GM08714 (cell line): Measurements from ENCODE around the gene SIRT2.
"Not testable (repeated sequence)": the region's sequence is repeated elsewhere in the genome, so short reads cannot be mapped to it uniquely, and the experiment has no call there.

Experiments used
- H3K4me3 ChIP-seq: fragments of 200-500 bp; sonication (Bioruptor generic); 2 replicates; pipeline ENCODE4 v1.5.1; 2014; ENCODE audit warnings: mild to moderate bottlenecking, low read length, inconsistent platforms
- ZNF274 ChIP-seq: IDR thresholded peaks from 2 replicates; pipeline ENCODE4 v1.6.1; 2012; ENCODE audit warnings: mild to moderate bottlenecking, low read depth, low read length

The SIRT2 gene

DNA sequence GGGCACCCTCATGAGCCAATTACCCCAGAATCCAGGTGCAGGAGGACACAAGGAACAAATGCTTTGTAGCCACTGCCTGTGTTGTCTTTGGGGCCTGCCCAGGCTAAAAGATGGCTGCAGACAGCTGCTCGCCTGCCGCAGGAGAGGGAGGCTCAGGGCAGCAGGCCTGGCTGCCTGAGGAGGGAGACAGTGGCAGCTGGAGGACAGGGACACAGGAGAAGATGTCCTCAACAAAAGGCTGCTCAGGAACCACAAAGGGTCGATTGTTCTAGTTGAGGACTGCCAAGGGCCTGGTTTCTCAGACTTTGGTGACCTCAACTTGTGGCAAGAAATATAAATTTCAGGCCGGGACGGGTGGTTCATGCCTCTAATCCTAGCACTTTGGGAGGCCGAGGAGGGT lies 7.6 kb downstream of the SIRT2 start:
- H3K4me3 ChIP-seq: no peak overlapping the region

DNA sequence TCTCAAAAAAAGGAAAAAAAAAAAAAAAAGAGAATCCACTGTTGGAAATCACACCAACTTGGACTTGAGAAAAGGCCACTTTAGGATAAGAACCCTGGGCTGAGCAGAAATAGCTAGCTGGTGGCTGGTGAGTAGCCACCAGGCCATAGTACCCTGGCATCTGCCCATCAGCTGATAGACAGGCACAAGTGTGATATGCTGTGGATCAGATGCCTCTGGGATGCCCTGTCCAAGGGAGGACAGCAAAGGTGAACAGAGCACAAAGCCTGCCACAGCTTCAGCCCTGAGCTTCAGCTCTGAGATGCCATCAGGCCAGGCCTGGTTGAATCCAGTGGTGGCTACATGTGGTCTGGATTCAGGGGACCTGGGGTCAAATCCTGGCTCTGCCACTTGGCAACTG lies 8.7 kb downstream of the SIRT2 start:
- H3K4me3 ChIP-seq: no peak overlapping the region
- no peak for TF ChIP-seq ZNF274

More for the DNA sequence above, 7.6 kb downstream of the SIRT2 start:
- no peak for TF ChIP-seq ZNF274

DNA sequence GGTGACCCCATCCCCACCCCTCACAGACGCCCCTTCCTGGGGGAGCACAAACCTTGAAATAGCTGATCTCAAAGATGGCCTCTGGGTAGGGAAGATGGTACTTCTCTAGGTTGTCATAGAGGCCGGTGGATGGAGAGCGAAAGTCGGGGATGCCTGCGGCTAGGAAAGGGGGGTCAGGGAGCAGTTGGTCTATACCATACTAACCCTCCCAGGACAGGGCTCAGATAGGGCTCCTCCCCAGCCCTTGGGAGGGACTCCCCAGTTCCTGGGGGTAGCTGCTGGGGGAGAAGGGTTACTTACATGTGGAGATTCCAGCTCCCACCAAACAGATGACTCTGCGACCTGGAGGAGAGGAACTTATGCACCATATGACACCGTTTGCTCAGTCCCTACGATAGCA lies 9.6 kb downstream of the SIRT2 start:
- no peak overlapping the region for H3K4me3 ChIP-seq
- no peak for TF ChIP-seq ZNF274

DNA sequence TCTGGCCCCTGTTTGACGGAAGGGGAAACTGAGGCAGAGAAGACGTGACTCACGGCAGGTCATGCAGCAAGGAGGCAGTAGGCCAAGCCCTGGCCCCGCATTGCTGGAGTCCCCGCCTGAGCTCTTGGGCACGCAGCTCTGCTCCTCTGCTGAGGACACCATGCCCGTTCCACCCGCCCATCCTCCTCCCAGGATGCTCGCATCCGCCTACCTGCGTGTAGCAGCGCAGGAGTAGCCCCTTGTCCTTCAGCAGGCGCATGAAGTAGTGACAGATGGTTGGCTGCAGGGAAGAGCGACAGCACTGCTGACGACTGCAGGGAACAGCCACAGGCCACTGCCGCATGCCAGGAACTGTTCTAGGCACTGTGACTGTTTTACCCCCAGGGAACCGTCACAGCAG lies 10.5 kb downstream of the SIRT2 start:
- no peak overlapping the region for H3K4me3 ChIP-seq
- TF ChIP-seq ZNF274: no peak

DNA sequence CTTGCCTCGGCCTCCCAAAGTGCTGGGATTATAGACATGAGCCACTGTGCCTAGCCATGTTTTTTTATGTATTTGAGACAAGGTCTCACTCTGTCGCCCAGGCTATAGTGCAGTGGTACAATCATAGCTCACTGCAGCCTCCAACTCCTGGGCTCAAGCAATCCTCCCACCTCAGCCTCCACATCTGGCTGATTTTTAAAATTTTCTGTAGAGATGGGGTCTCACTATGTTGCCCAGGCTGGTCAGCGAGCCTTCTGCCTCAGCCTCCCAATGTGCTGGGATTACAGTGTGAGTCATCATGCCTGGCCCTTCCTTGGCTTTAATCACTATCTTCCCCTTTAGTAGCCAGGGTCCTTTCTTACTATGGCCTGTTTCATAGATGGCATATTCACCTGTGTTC lies 14.7 kb downstream of the SIRT2 start:
- not testable (repeated sequence) for H3K4me3 ChIP-seq

DNA sequence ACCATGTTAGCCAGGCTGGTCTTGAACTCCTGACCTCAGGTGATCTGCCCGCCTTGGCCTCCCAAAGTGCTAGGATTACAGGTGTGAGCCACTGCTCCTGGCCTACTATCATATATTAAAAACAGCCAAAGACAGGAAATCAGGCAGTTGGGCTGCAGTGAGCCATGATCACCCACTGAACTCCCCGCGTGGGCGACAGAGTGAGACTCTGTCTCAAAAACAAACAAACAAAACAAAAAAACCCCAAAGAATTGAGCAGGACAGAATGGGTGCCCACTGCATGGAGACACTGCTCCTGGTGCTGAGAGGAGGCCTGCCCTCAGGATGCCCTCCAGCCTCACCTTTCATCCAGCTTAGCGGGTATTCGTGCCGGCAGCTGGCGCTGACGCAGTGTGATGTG lies 16.1 kb downstream of the SIRT2 start:
- H3K4me3 ChIP-seq: no peak overlapping the region

DNA sequence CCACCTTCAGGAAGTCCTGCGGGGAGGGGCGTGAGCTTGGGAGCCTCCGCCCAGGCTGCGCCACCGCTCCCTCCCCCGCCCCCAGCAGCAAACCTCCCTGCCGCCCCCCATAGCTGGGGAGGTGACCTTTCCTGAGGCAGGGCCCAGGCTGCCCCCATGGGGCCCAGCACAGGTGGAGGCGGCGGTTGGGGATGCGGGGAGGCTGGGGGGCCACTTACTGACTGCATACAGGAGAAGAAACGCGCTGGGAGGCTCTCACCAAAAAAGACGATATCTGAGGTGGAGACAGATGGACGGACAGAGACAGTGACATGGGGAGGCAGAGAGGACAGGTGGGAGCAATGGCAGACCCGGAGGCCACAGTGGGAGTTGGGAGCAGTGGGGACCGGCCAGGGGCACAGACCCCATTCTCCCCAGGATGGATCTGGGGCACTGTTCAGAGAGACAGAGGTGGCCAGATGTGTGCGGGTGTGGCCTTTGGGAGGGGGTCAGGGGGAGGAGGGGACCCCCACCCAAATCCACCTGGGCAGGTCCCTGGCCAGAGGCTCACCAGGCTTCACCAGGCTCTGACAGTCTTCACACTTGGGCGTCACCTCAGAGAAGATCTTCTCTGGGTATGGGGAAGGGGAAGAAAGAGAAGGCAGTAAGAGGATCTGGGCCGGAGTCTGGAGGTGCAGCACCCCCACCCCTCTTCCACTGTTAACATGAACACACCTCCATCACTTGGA lies 18.4 kb downstream of the SIRT2 start:
- no peak for TF ChIP-seq ZNF274
- H3K4me3 ChIP-seq: no peak overlapping the region

More for the DNA sequence above, 16.1 kb downstream of the SIRT2 start:
- TF ChIP-seq ZNF274: no peak

DNA sequence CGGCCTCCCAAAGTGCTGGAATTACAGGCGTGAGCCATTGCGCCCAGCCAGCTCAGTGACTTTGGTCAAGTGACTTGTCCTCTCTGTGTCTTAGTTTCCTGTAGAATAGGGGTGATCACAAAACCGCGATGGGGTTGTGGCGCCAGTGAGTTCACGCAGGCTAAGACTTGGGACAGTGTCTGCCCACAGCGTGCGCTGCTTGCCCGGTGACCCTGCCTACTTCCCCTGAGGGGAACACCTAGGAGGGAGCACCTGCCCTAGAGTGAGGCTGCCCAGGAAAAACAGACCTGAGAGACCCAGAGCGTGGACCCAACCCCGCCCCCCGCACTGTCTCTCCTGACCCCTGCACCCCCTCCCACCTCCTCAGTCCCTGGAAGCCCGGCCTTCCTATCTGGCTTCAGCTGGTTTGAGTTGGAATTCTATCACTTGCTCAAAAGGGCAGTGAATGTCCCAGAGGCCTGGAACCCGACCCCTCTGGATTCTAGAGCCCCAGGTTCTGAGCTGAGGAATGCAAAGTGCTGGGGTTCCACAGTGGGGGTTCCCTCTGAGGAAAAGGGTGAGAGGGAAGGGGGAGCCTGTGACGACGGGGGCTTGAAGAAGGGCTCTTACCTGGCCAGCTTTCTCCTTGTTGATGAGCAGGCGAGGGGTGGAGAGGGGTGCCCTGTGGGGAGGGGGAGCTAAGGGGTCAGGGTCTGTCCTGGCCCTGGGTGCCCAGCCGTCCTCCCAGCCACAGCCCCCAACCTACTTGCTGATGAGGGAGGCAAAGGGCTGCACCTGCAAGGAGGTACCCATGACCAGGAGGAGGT lies 19.1 kb downstream of the SIRT2 start:
- no peak overlapping the region for H3K4me3 ChIP-seq
- TF ChIP-seq ZNF274: no peak

DNA sequence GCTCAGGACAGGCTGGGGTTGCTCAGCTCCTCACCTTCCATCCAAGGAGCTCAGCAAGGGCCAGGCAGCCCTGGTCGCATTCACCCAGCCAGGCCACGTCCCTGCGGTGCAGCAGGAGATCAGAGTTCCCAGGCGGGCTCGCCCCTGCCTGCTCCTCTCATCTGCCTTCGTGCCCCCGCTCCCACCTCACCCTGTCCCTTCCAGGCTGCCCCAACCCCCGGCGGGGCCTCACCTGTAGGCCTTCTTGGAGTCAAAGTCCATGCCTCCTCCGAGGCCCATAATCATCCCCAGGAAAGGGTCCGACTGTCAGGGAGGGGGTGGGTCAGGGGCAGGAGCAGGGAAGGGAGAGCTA lies 20.0 kb downstream of the SIRT2 start:
- no peak overlapping the region for H3K4me3 ChIP-seq
- no peak for TF ChIP-seq ZNF274

DNA sequence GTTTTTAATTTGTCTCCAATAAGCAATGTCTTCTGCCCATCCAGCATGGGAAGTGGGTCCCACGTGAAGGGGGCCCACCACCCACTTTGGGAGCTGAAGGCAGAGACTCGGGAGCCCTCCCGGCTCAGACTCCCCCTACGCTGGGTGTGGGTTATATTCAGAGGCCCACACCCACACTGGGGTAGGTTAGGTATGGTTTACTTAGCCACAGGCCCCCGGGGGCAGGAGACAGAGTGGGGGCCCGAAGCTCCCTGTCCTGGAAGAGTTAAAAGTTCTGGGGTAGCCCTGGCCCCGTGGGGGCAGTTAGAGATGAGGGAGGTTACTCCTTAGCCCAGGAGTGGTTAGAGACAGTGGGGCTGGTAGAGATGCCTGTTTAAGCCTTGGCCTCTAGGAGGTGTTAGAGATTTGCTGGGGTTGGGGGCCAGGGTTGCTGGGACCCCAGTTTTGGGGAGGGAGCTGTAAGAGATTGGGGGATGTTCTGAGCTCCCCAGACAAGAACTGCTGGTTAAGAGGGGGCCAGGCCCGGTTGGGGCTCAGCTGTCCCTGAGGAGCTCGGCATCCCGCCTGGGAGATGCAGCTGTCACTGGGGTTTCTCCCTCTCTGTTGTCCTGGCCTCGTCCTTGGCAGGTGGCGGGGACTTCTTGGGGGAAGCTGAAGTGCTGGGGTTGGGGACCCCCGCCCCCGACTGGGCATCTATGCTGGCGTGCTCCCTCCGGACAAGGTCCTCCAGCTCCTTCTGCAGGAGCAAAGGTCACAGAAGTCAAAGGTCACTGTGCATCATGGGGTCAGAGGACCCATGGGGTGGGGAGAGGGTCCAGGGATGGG lies 20.6 kb downstream of the SIRT2 start:
- H3K4me3 ChIP-seq: peak overlapping the region; percentile 74; the same call in 1 of the 2 replicates
- no peak for TF ChIP-seq ZNF274

DNA sequence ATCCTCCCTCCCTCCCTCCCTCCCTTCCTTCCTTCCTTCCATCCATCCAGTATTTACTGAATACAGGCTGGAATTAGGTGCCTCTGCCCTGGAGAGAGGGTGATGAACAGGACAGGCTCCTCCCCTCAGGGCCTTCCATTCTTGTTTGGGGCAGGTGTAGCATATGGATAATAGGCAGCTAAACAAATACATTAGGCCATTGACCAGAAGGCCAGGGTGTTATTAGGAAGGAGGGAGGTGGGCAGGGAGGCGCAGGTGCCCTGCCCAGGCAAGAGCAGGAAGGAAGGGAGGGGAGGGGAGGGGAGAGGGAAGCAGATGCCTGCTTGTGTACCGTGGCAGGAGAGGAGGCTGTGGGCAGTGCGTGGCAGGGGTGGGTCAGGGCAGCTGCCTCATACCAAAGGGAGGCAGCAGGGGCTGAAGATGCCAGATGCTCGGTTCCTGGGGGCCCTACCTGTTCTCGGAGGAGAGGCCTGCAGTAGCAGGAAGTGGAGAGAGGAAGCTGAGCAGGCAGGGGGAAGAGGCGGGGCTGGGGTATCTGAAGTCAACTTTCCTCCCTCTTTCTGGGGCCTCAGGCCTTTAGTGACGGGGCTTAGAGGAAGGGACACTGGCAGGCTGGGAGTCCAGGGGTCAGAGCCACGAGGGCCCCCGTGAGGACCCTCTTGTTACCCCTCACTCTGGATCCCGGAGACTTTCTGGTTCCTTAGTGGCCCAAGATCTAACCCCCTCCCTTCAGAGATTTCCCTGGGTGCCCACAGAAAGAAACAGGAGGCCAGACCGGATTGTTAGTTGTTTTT lies 21.4 kb downstream of the SIRT2 start, which contains the start of gene RINL:
Gene RINL, minus strand, starts transcription at position 495 of the 794 bp plus-strand sequence. CDS start 1,533 bp downstream, outside the sequence.
- no peak for TF ChIP-seq ZNF274
- peak within 1 kb of the TSS; percentile 74 for H3K4me3 ChIP-seq

DNA sequence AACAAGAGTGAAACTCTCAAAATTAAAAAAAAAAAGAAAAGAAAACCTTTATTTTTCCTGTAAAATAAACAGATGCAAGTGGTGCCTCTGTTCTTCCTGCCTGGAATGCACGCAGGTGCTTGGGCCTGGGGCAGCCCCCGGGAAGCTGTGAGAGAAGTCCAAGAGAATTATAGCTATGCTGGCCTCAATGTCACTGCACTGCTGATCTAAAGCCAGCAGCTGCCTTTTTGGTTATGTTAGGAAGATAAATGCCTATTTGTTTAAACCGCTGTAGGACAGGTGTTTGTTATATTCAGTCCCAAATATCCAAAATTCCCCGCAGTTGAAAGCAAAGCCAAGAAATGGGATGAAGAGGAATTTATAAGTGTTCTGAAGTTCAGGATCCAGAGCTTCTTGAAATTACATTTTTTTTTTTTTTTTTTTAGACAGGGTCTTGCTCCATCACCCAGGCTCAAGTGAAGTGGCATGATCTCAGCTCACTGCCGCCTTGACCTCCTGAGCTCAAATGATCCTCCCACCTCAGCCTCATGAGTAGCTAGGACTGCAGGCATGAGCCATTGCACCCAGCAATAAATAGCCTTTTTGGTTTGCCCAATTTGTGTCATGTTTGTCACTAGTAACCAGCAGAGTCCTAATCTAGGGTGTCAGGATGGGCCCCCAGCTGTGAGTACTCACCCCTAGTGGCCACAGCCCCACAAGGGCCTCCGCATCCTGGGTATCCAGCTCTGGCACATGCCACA lies 23.6 kb downstream of the SIRT2 start:
- no peak for TF ChIP-seq ZNF274
- H3K4me3 ChIP-seq: no peak overlapping the region

DNA sequence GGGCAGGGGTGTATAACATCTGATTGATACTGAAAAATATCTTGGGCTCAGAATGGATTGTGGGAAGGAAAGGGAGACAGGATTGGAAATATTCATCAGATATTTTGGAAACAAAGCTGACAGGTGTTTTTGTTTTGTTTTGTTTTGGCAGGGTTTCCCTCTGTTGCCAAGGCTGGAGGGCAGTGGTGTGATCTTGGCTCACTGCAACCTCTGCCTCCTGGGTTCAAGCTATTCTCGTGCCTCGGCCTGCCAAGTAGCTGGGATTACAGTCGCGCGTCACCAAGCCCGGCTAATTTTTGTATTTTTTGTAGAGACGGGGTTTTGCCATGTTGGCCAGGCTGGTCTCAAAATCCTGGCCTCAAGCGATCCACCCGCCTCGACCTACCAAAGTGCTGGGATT lies 26.0 kb downstream of the SIRT2 start:
- not testable (repeated sequence) for H3K4me3 ChIP-seq
